ENCODE measurements around the gene KLK7.

The KLK7 gene

DNA sequence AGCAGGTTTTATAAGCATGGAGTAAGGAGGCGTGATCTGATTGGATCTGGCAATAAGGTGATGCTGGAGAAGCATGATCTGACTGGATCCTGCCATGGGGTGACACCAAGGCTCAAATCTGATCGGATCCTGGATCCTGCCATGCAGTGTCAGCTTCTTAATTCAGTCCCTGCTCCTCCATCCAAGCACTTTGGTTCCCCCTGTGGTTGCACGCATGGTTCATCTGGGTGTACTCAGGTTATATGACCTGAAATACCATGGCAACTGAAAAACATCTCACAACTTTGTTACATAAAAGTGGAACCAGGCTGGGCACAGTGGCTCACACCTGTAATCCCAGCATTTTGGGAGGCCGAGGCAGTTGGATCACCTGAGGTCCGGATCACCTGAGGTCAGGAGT, 54.9 kb downstream of the KLK7 start:
- H3K4me3 ChIP-seq (ENCODE audit: low read depth, low read length) = no peak overlapping the region
- no peak for TF ChIP-seq CTCF (IDR thresholded peaks at IDR 0.05; ENCODE audit: insufficient read depth, low read depth, low read length, missing control alignments)
- DNase-seq (ENCODE audit: low read depth) = peak; percentile 21
